SW480 (cell line): ENCODE measurements around the gene PPP1R26.

Experiments
- DNase-seq: peaks from one replicate; pipeline ENCODE4 v3.0.0-alpha.2; 2016; ENCODE audit warnings: low spot score

The PPP1R26 gene

DNA sequence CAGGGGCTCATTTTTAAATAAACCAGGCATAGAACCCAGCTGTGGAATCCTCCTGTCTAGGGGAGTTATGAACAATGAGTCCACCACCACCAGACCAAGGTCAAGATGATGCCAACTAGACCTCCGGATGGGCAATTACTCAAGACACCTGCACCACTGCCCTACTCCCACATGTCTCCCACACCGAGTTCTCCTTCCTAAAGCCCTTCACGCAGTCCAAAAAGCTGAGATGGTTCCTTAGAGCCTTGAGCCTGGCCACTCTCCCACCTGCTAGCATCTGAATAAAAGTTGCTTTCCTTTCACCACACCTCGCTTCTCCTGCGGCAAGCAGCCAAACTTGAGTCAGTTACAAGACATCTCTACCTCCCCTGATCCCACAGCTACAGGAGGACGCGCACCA lies 15.4 kb upstream of the PPP1R26 start:
- DNase-seq, result no peak

DNA sequence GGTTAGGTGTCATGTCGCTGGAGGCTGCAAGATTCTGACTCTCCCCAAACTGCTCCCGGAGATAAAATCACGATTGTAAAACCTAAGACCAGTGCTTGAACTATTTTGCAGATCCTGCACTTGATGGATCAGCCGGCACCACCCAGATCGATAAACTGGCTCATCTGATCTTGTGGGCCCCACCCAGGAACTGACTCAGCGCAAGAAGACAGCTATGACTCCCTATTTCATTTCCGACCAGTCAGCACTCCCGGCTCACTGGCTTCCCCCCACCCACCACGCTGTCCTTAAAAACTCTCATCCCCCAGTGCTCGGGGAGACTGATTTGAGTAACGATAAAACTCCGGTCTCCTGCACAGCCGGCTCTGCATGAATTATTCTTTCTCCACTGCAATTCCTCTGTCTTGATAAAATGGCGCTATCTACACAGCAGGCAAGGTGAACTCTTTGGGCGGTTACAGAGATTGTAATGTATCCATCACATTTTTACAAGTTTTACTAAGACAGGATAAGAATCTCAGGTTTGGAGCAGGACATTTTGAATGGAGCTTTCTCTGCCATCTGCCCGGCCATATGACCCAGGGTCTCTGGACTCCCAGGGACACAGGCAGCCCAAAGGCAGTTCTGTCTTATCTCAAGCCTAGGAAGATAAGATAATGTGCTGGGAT lies 10.6 kb upstream of the PPP1R26 start:
- peak; percentile 54 for DNase-seq

DNA sequence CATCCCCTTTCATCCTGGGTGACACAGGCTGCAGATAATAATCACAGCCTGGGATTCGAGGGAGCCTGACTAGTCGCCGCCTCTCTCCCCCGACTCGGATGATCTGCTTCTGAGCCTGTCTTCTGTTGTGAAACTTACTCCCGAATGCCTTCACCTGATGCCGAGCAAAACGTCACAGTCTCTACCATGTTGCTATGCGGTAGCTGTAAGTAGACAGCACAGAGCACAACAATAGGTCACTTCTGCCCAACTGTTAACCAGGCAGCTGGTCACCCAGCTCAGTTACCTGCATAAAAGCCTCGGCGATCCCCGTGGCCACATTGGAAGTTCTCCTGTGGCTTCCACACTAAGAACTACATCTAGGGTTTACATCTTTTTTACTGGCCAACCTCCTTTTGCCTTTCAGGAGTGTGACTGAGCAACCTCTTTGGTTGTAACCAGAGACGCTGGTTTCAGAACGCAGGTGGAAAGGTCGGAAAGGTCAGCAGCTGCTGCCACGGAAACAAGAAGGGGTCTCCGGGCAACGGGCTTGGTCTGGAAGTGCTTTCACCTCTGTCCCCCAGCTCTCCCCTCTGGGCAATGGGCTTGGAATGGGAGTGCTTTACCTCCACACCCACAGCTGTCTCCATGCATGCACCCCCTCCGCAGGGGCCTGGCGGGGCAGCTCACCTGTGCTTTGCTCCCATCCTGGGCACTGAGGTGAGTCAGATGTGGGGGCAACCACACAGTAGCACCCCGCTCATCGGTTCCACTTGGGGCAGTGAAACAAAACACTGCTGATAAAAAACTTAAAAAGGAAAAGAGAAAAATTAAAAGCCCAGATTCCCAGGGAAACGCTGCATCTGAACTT lies 7.6 kb upstream of the PPP1R26 start:
- DNase-seq, result no peak

DNA sequence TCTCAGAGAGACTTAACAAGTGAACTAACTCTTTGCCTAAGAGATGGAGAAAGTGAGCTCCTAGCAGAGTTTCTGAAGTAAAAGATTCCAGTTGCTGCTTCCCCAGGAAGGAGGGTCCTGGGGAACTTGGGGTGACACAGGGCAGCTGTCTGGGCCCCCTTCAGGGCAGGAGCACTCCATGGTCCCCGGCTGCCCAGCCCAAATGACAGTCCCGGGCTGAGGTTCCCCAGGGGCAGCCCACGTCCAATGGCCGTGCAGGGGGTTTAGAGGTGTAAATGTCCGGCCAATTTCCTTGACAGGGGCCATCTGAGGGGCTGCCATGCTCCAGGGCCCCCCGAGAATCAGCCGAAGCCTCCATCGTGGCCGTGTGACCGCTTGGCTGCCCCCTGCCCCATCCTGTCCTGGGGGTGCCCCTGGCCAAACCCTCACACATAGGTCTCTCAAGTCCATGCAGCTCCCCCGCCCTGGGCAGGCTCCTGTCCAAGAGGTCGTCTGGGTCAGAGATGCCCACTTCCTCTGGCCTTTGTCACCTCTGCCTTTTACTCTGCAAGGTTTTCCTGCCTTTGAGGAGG lies 5.5 kb upstream of the PPP1R26 start:
- no peak for DNase-seq

DNA sequence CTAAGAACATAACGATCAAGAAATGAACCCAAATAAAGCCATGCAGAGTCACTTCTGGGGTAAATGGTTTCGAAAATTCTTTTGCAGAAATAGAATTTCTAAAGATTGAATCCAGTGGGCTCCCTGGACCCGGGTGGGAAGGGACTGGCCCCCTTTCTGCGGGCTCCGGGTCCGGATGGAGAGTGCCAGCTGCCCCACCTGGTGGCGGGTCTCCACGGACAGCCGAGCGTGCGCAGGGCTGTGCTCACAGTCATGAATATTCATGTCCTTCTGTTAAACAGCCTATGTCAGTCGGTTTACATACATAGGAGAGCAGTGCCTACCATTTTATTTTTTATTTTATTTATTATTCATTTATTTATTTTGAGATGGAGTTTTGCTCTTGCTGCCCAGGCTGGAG lies 4.7 kb upstream of the PPP1R26 start:
- peak; percentile 29 for DNase-seq

DNA sequence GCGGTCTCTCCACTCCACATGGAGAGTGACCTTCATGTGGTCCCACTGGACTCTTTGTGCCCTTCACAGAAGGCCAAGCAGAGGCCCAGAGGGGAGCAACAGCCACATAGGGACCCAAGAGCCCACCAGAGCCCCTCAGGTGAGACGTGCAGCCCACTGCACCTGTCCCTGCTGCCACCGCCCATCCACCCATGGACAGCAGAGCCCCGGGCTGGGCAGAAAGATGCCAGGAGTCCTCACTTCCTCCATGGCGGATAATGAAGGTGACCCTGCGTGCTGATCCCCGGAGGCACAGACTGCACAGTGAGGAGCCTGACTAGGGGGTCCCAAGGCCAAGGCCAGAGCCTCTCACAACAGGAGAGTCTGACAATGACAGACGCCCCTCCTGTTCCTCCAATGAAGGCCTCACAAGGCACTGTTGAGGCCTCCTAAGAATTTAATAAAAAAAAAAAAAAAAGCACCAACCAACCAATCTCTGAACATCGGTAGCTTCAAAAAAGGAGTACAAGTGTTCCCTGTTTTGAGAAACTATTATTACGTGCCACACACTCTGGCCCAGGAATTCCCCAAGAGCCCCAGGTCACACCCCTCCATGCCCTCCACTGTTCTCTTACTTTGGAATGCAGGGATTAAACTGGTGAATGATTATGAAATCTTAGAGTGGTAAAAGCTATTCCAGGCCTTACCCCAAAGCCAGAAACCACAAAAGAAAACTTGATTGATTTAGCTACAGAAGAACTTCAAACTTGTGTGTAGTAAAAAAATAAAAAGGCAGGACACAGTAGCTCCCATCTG lies 2.8 kb upstream of the PPP1R26 start:
- peak; percentile 49 for DNase-seq

DNA sequence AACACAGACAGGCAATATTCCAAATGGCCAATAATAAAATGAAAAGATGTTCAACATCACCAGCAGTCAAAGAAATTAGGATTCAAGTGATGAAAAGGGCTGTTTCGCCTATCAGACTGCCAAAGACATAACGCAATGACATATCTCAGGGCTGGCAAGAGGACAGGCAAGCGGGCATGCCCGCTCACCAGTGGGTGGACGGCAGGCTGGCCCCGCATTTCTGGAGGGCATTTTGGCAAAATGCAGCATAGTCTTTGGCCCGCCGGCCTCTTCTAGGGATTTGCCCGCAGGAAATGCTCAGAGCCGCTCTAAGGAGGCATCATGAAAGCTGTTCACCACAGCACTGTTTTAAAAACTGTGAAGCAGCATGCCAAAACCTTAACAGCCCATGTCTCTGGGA lies 1.4 kb upstream of the PPP1R26 start:
- no peak for DNase-seq

DNA sequence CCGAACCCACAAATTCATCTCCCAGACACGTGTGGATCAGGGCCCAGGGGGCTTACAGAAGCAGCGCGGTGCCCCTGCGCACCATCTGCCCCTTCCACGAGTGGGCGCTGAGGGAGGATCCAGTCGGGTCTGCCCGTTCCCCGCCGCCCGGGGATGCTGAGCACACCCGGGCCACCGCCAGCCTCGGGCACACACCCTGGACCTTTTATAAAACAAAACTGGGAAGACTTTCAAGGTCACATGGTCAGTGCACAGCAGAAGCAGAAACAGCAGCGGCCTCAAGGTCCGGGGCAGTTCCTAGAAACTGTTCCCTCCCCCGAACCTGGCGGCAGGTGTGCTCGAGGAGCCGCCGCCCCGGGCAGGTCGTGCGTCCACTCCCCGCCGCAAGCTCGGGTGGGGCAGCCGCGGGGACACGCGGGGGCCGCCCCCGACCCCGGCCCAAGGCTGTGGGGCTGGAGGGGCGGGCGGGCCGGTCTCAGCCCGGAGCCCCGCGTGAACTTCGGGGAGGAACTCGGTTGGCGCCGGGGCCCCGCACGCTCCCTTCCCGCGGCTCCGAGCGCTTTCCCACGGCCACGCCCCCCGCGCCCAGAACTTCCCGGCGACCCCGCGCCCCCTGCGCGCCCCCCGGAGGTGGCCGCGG lies 633 bp upstream of the PPP1R26 start:
- DNase-seq, result peak; percentile 82

DNA sequence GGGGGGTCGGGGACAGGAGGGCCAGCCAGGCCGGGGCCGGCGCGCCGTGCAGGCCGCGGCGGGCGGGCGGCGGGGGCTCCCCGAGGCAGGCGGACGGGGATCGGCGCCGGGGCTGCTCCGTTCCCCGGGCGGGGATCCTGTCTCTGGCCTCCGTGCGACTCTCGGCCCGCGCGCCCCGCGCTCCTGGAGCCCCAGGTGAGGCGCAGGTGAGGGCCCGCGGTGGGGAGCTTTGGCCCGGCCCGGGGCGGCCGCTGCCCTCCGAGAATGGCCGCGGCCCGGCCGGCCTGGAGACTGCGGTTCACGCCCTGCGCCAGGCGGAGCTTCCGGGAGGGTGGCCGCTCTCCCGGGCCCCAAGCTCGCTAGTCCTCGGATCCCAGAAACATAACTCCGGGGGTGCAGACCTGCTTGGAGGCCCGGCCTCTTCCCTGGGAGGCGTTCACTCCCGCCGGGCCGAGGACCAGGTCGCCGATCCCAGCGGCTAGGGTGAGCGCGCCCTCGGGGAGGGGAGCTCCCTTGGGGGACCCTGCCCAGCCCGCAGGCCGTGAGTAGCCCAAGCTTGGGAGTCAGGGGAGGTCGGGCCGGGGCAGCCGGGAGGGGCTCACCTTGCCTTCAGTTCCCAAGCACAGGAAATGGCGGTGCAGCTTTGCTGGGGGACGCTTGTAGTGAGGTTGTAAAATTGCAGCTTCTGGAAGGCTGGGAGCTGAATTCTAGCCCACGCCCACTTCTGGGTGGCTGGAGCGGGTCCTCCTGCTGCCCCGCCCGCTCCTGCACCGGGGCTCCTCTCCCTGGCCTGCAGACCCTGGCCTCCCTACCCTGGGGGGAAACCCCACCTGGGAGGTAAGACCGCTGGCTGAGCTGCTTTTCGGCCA lies 723 bp downstream of the PPP1R26 start:
- peak; percentile 49 for DNase-seq

DNA sequence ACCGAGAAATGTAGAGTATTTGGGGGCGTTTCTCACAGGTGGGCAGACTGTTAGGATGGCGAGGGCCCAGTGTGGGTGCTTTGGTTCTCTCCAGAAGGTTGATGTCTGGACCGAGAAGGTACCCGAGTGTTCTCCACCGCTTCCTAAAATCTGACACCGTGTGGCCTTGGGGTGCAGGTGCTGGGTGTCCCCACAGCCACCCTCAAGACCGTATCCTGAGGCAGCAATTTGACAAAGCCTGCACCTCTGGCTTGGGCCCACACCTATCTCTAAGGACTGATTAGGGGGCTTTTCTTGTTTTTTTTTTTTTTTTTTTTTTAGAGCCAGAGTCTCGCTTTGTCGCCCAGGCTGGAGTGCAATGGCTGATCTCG lies 1.3 kb downstream of the PPP1R26 start:
- DNase-seq, result no peak

DNA sequence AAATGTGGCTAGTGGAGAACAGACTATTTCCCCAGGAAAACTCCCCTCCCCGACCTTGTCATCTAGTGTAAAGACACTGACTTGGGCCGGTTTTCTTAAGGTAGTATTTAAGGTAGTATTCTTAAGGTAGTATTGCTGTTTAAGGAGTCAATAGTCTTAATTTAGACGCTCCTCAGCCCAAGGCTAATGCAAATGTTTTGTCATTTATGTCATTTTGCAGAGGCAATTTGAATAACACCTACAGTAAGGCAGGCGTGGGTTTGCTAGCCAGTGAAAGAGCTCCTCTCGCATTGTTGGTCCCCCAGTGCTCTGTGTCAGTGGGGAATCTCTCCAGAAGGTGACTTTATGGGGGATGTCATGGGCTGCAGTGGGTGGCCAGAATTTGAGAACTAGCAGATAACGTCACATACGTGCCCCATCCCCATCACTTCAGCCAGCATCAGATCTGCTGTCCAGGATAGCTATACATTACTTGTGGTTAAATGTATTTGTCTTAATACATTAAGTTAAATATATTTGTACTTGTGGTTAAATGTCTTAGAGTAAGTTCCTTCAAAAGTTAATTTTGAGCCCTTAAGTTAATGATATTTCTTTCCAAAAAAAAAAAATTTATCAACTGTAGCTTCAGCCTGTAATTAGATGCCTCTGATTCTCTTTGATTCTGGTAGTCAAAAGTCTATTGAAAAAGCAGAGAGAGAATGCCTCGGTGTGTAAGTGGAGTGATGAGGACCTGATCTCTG lies 2.6 kb downstream of the PPP1R26 start:
- no peak for DNase-seq

DNA sequence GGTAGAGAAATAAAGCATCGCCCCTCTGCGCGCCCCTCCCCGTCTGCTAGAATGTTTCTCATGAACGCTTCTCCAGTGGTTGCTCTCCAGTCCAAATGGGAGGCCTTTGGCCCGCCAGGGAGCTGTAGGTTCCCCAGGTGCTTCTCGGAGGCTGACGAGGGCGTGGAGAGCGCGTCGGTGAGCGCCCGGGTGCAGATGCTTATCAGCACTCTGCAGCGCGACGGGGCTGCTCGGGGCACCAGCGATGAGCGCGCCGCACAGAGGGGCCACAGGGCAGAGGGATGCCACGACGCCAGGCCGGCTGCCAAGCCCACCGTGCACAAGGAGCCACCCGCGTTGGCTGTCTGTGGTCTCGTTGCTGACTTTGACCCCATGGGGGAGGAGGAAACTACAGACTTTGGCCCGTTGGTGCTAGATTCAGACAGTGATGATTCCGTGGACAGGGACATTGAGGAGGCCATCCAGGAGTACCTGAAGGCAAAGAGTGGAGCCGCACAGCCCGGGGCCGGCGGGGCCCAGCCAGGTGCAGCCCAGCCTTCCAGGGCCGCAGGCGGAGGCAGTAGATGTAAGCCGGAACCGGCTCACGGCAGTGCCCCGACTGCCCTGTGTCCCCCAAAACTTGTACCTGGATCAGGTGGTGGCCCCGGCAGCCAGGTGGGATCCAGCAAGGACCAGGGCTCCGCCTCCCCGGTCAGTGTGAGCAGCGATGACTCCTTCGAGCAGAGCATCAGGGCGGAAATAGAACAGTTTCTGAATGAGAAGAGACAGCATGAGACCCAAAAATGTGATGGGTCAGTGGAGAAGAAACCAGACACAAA lies 5.1 kb downstream of the PPP1R26 start:
- DNase-seq, result no peak

DNA sequence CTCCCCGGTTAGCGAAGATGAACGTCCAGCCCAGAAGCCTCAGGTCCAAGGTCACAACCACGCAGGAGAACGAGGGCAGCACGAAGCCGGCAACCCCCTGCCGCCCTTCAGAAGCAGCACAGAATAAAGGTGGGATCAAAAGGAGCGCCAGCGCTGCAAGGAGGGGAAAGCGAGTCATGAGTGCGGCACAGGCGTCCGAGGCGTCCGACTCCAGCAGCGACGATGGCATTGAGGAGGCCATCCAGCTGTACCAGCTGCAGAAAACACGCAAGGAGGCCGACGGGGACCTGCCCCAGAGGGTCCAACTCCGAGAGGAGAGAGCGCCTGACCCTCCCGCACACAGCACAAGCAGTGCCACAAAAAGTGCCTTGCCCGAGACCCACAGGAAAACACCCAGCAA lies 5.8 kb downstream of the PPP1R26 start:
- DNase-seq, result no peak

DNA sequence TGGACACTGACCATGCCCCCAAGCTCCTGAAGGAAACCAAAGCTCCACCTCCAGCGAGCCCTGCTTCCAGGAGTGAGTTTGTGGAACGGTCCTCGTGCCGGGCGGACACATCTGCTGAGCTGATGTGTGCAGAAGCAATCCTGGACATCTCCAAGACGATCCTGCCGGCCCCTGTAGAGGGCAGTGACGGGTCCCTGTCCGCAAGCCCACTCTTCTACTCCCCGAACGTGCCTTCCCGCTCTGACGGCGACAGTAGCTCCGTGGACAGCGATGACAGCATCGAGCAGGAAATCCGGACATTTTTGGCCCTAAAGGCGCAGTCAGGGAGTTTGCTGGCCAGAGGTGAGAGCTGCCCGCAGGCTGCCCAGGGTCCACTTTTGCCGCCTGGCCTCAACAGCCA lies 6.2 kb downstream of the PPP1R26 start:
- DNase-seq, result no peak

DNA sequence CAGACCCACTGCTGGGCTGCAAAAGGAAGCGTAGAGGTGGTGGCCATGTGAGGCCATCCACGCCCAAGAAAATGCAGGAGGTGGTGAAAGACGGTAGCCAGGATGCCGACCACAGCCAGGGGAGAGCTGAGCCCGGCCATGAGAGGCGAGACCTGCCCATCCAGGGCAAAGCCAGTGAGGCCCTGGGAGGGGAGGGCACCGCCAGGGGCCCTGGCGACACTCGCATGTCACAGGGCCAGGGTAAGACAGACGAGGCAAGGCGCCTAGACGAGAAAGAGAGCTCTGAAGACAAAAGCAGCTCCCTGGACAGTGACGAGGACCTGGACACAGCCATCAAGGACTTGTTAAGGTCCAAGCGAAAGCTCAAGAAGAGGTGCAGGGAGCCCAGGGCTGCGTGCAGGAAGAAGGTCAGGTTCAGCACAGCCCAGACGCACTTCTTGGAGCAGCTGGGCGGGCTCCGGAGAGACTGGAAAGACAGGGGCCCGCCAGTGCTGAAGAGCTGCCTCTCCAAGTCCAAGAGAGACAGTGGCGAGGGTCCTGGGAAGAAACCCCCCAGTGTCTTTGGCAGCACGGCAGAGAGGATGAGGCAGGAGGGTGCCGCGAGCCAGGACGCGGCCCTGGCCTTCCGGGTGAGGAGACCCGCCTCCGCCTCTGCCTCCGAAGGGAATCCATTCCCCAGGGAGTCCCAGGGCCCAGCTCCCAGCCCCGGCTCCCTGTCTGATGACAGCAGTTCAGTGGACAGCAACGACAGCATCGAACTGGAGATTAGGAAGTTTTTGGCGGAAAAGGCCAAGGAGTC lies 6.9 kb downstream of the PPP1R26 start:
- no peak for DNase-seq

DNA sequence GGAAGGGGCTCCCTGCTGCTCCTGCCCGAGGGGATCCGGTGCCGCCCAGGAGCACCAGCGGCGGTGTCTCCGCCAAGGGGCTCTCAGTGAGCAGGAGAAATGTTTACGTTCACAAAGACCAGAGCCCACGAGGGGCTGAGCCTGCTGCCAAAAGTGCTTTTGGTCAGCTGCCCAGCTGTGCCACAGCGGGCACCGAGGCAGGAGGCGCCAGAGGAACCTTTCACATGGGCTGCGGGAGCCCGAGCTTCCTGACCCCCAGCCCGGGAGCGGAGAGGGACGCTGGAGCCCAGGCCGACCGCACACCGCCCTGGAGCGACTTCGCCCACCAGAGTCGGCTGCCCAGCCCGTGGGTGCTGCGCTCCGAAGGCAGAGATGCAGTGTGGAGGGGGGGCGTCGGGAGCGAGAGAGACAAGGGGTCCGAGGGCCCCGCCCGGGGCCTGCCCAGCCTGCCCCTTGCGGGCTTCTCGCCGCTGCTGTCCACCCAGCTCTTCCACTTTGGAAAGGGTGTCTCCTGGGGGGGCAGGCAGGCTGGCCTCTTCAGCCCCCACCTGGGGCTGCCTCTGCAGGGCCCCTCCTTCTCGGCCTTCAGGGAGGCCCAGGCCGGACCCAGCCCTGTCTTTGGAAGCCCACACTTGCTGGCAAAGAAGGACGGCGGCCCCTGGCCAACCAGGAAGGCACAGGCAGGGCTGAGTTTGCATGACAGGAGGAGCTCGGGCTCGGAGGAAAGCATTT lies 7.9 kb downstream of the PPP1R26 start:
- DNase-seq, result no peak

DNA sequence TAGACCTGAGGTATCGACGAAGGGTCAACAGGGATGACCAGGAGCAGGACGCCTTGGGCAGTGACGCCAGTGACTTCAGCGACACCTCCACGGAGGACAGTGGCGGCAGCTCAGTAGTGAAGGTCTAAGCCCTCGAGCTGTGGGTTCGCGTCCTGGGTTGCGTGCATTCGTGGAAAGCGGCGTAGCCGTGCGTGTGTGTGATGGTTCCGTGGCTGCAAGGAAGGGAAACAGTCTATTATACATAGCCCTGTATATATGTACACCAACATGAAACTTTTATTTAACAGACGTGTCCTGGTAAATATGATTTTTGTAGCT lies 8.4 kb downstream of the PPP1R26 start:
- DNase-seq, result no peak

DNA sequence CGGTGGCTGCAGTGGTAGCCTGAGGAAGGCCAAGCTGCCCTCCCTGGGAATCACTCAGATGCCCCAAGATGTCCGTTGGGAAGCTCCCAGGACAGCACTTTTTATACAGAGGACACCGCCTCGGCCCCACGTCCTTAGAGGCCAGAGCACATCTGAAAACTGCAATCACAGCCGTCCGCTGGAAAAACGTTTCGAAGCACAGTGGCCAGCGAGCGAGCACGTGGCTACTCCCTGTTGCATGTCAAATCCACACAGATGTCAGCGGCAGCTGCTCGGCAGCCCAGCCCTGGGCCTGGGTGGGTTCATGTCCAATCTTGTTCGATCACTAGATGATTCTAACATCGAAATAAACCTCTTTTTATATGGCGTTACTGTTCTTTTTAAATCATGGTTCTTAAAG lies 8.9 kb downstream of the PPP1R26 start:
- no peak for DNase-seq
